ENCODE measurements around the gene SRRM3.
"Not testable (repeated sequence)": the region's sequence is repeated elsewhere in the genome, so short reads cannot be mapped to it uniquely, and the experiment has no call there.

GRCh38 chr7:76271384-76271783 lies 69.7 kb downstream of the SRRM3 start:
- TF ChIP-seq MAX (IDR thresholded peaks at IDR 0.05; ENCODE audit: low read depth, low read length); POLR2A (IDR thresholded peaks at IDR 0.05; ENCODE audit: extremely low read depth, insufficient read length); CTCF (IDR thresholded peaks at IDR 0.05; ENCODE audit: low read depth, low read length): not testable (repeated sequence)

All from NB4 (cell line).